EL (cell line): ENCODE measurements around the gene WDR27.

Experiments used
- DNase-seq: peaks from one replicate; pipeline ENCODE4 v3.0.0-alpha.2; 2016

The WDR27 gene

DNA sequence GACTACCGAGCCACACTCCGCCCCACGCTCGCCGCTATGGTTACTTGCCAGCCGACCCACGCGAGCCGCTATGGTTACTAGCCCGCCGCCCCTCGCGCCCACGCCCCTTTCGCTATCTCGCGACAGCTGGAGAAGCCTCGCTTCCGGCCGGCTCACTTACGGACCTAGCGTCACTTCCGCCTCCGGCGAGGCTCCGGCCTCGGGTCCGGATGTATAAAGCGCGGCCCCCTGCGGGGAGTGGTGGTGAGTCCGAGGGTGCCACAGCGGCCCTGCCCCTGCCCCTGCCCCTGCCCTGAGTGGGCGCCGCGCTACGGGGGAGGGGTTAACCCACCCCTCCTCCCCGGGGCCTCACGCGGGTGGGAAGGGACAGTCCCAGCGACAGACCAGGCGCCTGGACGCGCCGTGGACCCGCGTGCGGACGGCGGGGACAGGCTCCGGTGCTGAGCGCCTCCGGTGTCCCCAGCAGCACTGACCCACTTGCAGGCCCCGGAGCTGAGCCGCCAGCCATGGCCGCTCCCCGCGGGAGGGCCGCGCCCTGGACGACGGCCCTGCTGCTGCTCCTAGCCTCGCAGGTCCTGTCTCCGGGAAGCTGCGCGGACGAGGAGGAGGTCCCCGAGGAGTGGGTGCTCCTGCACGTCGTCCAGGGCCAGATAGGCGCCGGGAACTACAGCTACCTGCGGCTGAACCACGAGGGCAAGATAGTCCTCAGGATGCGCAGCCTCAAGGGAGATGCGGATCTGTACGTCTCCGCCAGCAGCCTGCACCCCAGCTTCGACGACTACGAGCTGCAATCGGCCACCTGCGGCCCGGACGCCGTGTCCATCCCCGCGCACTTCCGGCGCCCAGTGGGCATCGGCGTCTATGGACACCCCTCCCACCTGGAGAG, at the start of gene WDR27, which contains the start of gene C6orf120:
TSS of gene WDR27 (minus strand) at position 76 of the 886 bp plus-strand sequence. CDS start 13,024 bp downstream, outside the sequence.
TSS of gene C6orf120 (plus strand) at position 173 of the 886 bp plus-strand sequence. CDS start at position 507, 334 bp downstream.
- peak; percentile 97 for DNase-seq

DNA sequence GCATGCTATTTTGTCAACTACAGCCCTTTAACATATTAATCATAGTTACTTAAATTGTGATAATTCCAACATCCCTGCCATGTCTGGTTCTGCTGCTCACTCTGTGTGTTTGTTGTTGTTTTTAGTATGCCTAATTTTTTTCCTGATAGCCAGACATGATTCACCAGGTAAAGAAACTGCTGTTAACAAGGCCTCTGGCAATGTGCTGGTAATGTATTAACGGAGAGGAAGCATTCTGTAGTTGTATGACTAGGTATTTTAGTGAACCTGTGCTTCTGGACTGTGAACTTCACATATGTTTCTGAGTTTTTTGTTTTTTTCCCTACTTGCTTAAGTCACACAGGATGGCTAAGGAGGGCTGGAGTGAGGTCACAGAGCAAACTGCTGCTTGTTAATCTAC, 44.7 kb upstream of the WDR27 start:
- no peak for DNase-seq

GRCh38 chr6:169745405-169745804, 43.6 kb upstream of the WDR27 start:
- no peak for DNase-seq

DNA sequence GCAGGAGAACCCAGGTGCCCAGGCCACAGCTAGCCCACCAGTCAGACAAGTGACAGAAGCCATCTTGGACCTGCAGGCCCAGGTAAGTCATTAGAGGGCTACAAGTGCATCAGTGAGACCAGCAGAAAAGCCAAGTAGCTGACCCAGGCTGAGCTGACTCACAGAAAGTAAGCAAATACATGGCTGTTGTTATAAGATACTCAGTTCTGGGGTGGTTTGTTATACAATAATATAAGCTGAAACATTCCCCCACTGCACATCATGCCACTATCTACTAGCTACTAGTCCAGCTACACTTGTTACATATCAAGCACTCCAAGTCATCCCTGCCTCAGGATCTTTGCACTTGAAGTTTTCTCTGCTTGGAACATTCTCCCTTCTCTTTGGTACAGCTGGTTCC, 39.5 kb upstream of the WDR27 start:
- DNase-seq: no peak

- no peak for DNase-seq
These were observed 37.2 kb upstream of the WDR27 start for GRCh38 chr6:169738976-169739529.

- no peak for DNase-seq
These were observed 36.6 kb upstream of the WDR27 start for GRCh38 chr6:169738204-169738975.

DNA sequence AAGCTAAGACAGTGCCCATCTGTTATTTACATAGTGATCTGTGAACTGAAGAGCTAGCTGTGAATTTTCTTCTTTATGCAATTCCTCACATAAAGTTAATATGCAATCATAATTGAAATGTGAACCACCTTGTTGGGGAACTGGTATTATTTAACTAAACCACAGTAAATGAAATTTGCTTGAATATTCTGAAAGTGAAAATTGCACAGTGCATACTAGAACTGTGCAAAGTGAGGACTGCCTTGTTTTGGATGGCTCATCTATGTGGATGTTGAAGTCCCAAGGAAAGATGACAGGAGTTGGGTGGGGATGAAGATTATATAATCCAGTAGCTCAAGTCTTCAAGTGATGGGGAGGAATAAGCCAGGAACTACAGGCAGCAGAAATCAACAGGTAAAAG, 28.1 kb upstream of the WDR27 start:
- no peak for DNase-seq

- DNase-seq: no peak
These were observed 25.1 kb upstream of the WDR27 start for GRCh38 chr6:169726963-169727362.

- DNase-seq: no peak
These were observed 24.2 kb upstream of the WDR27 start for GRCh38 chr6:169726049-169726400.

DNA sequence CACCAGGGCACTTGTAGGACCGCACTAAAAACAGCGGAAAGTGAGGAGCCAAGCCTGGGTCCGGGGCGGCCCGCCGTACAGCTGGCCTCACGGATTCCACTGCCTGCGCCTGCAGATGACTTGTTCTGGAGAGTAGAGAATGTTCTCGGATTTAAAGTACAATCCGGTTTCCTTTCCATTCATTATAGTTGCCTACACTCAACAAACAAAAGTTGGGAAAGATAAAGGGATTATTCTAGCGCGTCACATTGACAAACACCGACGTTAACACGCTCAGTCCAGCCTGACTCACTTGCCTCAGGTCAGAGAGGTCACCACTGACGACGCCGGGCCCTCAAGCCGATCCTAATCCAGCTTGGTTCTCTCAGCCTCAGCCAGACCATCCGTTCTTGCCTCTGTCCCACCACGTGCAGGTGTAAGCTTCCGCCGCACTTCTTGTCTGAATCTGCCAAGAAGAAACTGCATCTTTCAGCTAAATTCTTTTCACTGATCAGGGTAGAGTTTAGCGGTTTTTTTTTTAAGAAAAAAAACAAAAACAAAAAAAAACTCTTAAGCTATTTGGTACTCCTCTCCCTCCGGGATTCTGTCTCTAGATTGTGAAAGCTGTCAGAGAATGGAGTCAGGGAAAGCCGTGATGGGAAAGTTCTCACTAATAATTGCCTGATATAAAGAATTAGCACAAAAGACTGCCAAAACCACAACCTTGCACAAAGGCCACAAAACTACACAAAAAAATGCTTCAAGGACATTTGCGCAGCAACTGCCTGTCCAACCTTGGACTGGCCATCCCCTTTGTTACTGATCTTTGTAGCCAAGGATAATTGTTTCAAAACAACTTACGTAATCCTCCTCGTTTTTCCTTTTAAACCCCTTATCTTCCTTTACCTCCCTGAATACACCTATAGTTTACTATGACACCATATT, 23.6 kb upstream of the WDR27 start:
- DNase-seq: peak; percentile 83

GRCh38 chr6:169724494-169725124, 22.8 kb upstream of the WDR27 start, which contains the start of gene PHF10:
PHF10 (minus strand) TSS chr6:169724500; CDS start chr6:169723931, 569 bp downstream.
- DNase-seq: peak; percentile 49

- peak; percentile 41 for DNase-seq
These were observed 22.2 kb upstream of the WDR27 start for GRCh38 chr6:169723991-169724493.

DNA sequence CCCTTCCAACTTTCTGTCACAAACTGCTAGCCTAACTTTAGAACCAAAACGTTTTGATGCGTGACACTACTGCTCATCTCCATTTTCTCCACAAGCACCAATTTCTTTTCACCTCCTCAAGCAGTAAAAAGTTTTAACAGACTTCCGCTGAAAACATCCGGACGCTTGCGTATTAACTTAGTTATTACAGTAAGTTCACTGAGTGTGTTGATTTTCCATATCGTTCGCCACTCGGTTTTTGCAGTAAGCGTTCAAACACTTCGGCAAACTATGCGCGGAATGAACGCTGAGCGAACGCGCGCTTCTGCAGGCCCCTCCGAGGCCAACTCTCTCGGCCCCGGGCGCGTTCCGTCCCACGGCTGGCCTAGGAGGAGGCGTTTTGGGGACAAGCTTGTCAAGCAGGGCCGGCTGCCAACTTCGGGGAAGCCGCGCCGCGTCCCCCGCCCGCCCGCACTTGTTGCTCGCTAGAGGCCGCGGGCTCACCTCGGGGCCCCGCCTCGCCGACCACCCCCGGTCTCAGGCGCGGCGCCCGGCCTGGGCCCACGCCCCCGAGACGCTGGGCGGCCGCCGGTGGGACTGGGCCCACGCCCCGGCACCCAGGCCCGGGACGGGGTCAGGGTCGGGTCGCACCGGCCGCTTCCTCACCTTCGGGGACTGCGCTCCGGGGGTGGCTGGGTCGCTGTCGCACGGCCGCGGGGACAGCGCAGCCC, 21.5 kb upstream of the WDR27 start:
- DNase-seq: peak; percentile 73

DNA sequence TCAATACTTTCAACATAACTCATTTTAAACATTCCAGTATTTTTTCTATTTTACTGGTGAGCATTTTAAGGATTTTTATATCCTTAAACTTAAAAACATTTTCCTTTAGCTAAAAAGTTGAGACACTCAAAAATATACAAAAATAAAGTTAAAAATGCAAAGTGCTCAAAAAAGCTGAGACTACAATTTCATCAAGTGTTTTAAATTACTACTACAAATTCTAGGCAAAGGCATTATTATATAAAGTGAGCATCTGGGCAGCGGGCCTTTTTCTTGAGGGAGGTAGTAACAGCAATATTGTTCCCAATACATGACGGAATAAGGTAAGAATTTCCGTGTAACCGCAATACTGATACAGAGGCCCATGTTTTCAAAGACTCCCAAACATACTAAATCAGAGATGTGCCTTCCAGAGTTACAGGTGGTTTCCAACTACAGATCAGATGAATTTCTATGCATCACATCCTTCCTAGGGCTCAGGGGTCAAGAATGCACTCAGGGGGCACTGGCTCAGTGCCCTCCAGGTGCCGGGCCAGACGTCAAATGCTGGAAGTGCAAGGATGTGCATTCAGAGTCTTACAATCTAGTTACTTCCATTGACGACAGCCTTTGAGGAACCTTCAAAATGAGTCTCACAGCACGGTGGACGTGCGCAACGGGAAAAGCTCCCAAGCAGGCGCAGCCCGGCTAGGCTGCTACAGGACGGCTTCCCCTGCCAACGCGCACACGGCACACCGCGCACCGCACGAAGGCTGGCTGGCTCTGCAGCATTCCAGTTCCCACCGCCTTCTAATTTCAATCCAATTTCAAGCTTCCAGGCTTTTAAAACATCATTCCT, 20.8 kb upstream of the WDR27 start:
- DNase-seq: peak; percentile 71

DNA sequence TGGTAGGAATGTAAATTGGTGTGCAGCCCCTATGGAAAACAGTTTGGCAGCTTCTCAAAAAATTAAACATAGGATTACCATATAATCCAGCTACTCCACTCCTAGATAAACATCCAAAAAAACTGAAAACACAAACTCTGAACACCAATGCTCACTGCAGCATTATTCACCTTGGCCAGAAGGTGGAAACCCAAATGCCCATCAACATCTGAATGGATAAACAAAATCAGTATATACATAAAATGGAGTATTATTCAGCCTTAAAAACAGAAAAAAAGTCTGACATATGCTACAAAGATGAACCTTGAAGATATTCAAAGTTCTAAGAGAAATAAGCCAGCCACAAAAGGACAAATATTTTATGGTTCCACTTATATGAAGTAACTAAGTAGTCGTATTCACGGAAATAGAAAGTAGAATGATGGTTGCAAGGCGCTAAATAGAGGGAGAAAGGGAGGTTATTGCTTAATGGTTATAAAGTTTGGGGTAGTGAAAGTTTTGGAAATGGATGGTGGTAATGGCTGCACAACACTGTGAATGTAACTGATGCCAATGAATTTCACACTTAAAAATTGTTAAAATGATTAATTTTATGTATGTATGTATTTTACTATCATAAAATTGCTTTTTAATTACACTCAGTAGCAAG, 18.5 kb upstream of the WDR27 start:
- DNase-seq: no peak

- no peak for DNase-seq
These were observed 17.3 kb upstream of the WDR27 start for GRCh38 chr6:169719117-169719516.

- no peak for DNase-seq
These were observed 12.8 kb upstream of the WDR27 start for GRCh38 chr6:169714595-169714994.

- DNase-seq: no peak
These were observed 12.3 kb upstream of the WDR27 start for GRCh38 chr6:169714178-169714577.

GRCh38 chr6:169710009-169710408, 8.2 kb upstream of the WDR27 start:
- DNase-seq: no peak
